C4-2B (cell line): ENCODE measurements around the gene ZNF496.

Source experiments
- CTCF ChIP-seq: fragments of 450-650 bp; conservative IDR thresholded peaks from 2 replicates; pipeline ENCODE4 v1.5.1; 2017; ENCODE audit warnings: mild to moderate bottlenecking
- ZFX ChIP-seq: fragments of 450-650 bp; IDR thresholded peaks from 2 replicates; pipeline ENCODE4 v1.6.1; 2017

- no peak for TF ChIP-seq CTCF
- no peak for TF ChIP-seq ZFX
Measured at GRCh38 chr1:247360991-247361731, 29.5 kb upstream of the ZNF496 start.
